Hepatocyte (in vitro differentiated cells): ENCODE results near the gene UBXN6. TPM values are rescaled to one million over a fixed set of nuclear protein-coding genes. Genes with fewer than 3 reads are reported as not detected.

Experiments used
- DNase-seq: peaks from one replicate; pipeline ENCODE4 v3.0.0-alpha.2; 2016; ENCODE audit warnings: low spot score
- H2AFZ ChIP-seq: fragments of 200-600 bp; sonication (generic); 2 replicates; pipeline ENCODE4 v1.6.0; 2016; ENCODE audit warnings: antibody characterized with exemption, mild to moderate bottlenecking
- H3K27ac ChIP-seq: fragments of 200-600 bp; sonication (generic); 2 replicates; pipeline ENCODE4 v1.5.1; 2016; ENCODE audit warnings: mild to moderate bottlenecking
- H3K27me3 ChIP-seq: fragments of 200-600 bp; sonication (generic); 2 replicates; pipeline ENCODE4 v1.6.1; 2016
- H3K36me3 ChIP-seq: fragments of 200-600 bp; sonication (generic); replicated peaks from 2 replicates; pipeline ENCODE4 v1.5.1; 2016; ENCODE audit warnings: low read depth; ENCODE audit not compliant: insufficient read depth
- H3K4me1 ChIP-seq: fragments of 200-600 bp; sonication (generic); 2 replicates; pipeline ENCODE4 v1.5.1; 2016; ENCODE audit warnings: mild to moderate bottlenecking, moderate library complexity; ENCODE audit not compliant: insufficient read depth
- H3K4me2 ChIP-seq: fragments of 200-600 bp; sonication (generic); 2 replicates; pipeline ENCODE4 v1.6.0; 2016
- H3K4me3 ChIP-seq: fragments of 200-600 bp; sonication (generic); 2 replicates; pipeline ENCODE4 v1.5.1; 2016; ENCODE audit warnings: mild to moderate bottlenecking
- H3K79me2 ChIP-seq: fragments of 200-600 bp; sonication (generic); 2 replicates; pipeline ENCODE4 v1.6.0; 2017; ENCODE audit warnings: mild to moderate bottlenecking
- H3K9me2 ChIP-seq: fragments of 200-600 bp; sonication (generic); replicated peaks from 2 replicates; pipeline ENCODE4 v1.6.0; 2017; ENCODE audit warnings: mild to moderate bottlenecking; ENCODE audit not compliant: insufficient read depth
- H3K9me3 ChIP-seq: fragments of 200-600 bp; sonication (generic); 2 replicates; pipeline ENCODE4 v1.5.1; 2016; ENCODE audit warnings: low read depth, mild to moderate bottlenecking
- H4K20me1 ChIP-seq: fragments of 200-600 bp; sonication (generic); 2 replicates; pipeline ENCODE4 v1.6.0; 2016; ENCODE audit warnings: mild to moderate bottlenecking; ENCODE audit not compliant: insufficient read depth, poor library complexity, severe bottlenecking
- EZH2 ChIP-seq: fragments of 200-600 bp; sonication (generic); IDR thresholded peaks from 2 replicates; pipeline ENCODE4 v1.6.1; 2016; ENCODE audit warnings: antibody characterized with exemption, mild to moderate bottlenecking, borderline replicate concordance
- EZH2phosphoT487 ChIP-seq: fragments of 200-600 bp; sonication (generic); IDR thresholded peaks from one replicate; pipeline ENCODE4 v1.6.1; 2018; ENCODE audit warnings: antibody characterized with exemption, mild to moderate bottlenecking, low read depth, moderate library complexity; ENCODE audit not compliant: unreplicated experiment, severe bottlenecking
- WGBS: methylation state at CpG from one replicate; pipeline ENCODE4 v1.1.6; 2016; ENCODE audit warnings: low lambda C conversion rate; ENCODE audit errors: missing lambda C conversion rate; 5-methylcytosine and 5-hydroxymethylcytosine counted together
- polyA plus RNA-seq: library from polyadenylated mRNA; unstranded; fragments of >200 nt; fragmentation: Nextera tagmentation; extraction: Ambion mirVana; gene quantifications from 2 replicates; pipeline ENCODE4 v1.2.1, GENCODE V29; 2016
- total RNA-seq: library from RNA; depleted of rRNA; stranded (reverse); fragments of >200 nt; gene quantifications from 2 replicates; pipeline ENCODE4 v1.2.3, GENCODE V29; 2014
- TF ChIP-seq, protein P1 (sequence below): fragments of 200-600 bp; sonication (generic); IDR thresholded peaks from 2 replicates; pipeline ENCODE4 v1.5.1; 2016; ENCODE audit warnings: antibody characterized with exemption, mild to moderate bottlenecking; ENCODE audit not compliant: poor library complexity

UBXN6 gene
- total and polyA plus RNA-seq, 2 experiments from 2014 or later = 36.8 to 88.6 TPM

DNA sequence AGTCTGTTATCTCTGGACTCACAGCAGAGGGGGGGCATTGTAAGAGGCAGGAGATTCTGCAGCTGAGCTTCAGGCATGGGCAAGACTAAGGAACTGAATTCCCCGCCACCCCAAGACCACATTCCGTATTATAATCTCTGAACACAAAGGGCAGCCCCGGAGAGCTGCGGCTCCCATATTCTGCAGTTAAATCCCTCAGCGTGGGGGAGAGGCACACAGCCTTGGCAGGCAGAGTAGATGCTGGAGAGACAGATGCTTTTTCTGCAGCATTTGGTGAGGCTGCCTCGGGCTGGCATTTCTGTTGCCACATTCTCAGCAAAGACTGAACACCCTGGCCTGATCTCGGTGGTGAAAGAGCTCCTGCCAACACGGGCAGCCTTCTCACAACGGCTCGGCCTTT is 42.2 kb downstream of the UBXN6 start:
- Histone ChIP-seq H3K9me3 (no peaks in the 10 kb centered on the region), H3K79me2 (peaks cover 12% of the 10 kb centered on the region), H3K4me1 (peaks cover 15% of the 10 kb centered on the region), H3K9me2 (no peaks in the 10 kb centered on the region), H3K36me3 (no peaks in the 10 kb centered on the region), H4K20me1 (no peaks in the 10 kb centered on the region), H3K27me3 (no peaks in the 10 kb centered on the region), H3K27ac (peak overlapping the region; percentile 50), H3K4me2 (peak overlapping the region; percentile 67), H2AFZ (peak overlapping the region; percentile 13), H3K4me3 (no peak overlapping the region)
- WGBS = 51% methylated on average over 10 of the region's 10 CpGs
- no peak for DNase-seq
- TF ChIP-seq, protein P1, sequence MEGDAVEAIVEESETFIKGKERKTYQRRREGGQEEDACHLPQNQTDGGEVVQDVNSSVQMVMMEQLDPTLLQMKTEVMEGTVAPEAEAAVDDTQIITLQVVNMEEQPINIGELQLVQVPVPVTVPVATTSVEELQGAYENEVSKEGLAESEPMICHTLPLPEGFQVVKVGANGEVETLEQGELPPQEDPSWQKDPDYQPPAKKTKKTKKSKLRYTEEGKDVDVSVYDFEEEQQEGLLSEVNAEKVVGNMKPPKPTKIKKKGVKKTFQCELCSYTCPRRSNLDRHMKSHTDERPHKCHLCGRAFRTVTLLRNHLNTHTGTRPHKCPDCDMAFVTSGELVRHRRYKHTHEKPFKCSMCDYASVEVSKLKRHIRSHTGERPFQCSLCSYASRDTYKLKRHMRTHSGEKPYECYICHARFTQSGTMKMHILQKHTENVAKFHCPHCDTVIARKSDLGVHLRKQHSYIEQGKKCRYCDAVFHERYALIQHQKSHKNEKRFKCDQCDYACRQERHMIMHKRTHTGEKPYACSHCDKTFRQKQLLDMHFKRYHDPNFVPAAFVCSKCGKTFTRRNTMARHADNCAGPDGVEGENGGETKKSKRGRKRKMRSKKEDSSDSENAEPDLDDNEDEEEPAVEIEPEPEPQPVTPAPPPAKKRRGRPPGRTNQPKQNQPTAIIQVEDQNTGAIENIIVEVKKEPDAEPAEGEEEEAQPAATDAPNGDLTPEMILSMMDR = no peak
- no peak for TF ChIP-seq EZH2phosphoT487
- TF ChIP-seq EZH2 = no peak

DNA sequence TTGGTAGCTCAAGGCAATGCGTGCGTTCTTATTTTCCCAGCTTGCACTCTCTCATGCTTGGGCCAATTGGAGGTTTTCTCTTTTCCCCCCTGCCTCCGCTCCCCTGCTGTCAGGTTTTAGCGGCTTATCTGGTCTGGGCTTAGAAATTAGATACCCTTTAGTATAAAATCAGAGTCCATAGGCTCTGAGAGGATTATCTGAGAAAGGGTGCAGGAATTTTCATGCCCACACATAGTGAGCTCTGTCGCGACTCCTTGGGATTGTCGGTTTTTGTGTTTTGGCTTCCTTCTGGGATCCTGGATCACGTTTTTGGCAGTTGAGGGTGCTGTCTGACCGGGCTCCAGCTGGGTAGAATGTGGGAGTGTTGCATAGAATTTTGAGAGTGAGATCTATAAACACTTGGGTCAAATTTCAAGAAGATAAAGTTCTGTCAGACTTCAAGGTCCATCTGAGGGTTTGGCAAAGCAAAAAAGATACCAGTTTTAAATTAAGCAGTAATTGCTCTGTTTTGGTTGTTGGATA is 42.7 kb downstream of the UBXN6 start:
- peak overlapping the region; percentile 50 for H3K27ac ChIP-seq
- TF ChIP-seq, protein P1 = no peak
- TF ChIP-seq EZH2phosphoT487 = no peak
- TF ChIP-seq EZH2 = no peak
- H3K36me3 ChIP-seq = no peaks in the 10 kb centered on the region
- H3K4me3 ChIP-seq = no peak overlapping the region
- 42% methylated on average over 9 of the region's 9 CpGs for WGBS
- DNase-seq = no peak
- H3K9me2 ChIP-seq = no peaks in the 10 kb centered on the region
- peak overlapping the region; percentile 67 for H3K4me2 ChIP-seq
- H4K20me1 ChIP-seq = no peaks in the 10 kb centered on the region
- peaks cover 15% of the 10 kb centered on the region for H3K4me1 ChIP-seq
- no peaks in the 10 kb centered on the region for H3K27me3 ChIP-seq
- peak overlapping the region; percentile 13 for H2AFZ ChIP-seq
- peaks cover 12% of the 10 kb centered on the region for H3K79me2 ChIP-seq
- no peaks in the 10 kb centered on the region for H3K9me3 ChIP-seq

DNA sequence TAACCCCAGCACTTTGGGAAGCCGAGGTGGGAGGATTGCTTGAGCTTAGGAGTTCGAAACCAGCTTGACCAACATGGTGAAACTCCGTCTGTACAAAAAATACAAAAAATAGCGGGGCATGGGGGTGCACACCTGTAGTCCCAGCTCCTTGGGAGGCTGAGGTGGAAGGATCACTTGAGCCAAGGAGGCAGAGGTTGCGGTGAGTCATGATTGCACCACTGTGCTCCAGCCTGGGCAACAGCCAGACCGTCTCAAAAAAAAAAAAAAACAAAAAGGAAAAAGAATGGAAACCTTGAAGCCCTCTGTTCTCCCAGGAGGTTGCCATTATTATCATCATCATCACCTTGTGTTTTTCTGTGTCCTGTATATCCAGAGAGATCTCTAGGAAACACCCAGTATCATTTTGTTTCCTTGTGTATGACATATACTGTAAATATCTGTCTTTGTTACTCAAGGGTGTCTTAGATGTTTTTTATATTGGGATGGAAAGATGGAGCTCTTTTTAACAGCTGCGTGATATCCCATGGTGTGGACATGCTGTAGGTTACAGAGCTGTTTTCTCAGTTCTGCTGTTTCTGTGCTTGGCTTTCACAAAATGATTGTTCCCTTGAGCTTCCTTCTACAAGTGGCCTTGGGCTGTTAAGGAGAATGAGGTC is 43.3 kb downstream of the UBXN6 start:
- H3K4me2 ChIP-seq = peak overlapping the region; percentile 67
- 92% methylated on average over 7 of the region's 7 CpGs for WGBS
- peaks cover 12% of the 10 kb centered on the region for H3K79me2 ChIP-seq
- no peaks in the 10 kb centered on the region for H3K36me3 ChIP-seq
- H3K4me1 ChIP-seq = peaks cover 15% of the 10 kb centered on the region
- TF ChIP-seq, protein P1 = no peak
- no peak for TF ChIP-seq EZH2phosphoT487
- TF ChIP-seq EZH2 = no peak
- H3K27me3 ChIP-seq = no peaks in the 10 kb centered on the region
- DNase-seq = no peak
- H3K9me2 ChIP-seq = no peaks in the 10 kb centered on the region
- peak overlapping the region; percentile 50 for H3K27ac ChIP-seq
- peak overlapping the region; percentile 13 for H2AFZ ChIP-seq
- H4K20me1 ChIP-seq = no peaks in the 10 kb centered on the region
- no peak overlapping the region for H3K4me3 ChIP-seq
- H3K9me3 ChIP-seq = no peaks in the 10 kb centered on the region
